ENCODE measurements around the gene IREB2. TPM values are rescaled to one million over a fixed set of nuclear protein-coding genes. Genes with fewer than 3 reads are reported as not detected.

IREB2 gene
- total RNA-seq, 1 experiment from 2014 or later: 86.4 TPM

DNA sequence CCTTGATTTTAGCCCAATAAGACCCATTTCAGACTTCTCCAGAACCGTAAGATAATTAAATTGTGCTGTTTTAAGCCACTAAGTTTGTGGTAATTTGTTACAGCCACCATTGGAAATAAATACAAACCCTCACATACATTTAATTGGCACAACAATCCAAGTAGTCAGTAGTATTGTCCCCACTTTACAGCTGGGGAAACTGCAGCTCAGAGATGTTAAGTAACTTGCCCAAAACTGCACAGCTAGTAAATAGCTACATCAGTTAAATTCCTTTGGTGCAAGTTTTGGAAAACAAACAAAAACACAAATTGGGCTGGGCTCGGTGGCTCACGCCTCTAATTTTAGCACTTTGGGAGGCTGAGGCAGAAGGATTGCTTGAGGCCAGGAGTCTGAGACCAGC is 13.3 kb upstream of the IREB2 start:
- H3K27ac ChIP-seq (ENCODE audit: low read depth, low read length, poor library complexity, severe bottlenecking): no peak overlapping the region
- CTCF ChIA-PET: no interaction called here
- H3K36me3 ChIP-seq (ENCODE audit: insufficient read depth, low read length, poor library complexity, severe bottlenecking): no peaks in the 10 kb centered on the region
- no peak overlapping the region for H3K4me3 ChIP-seq (ENCODE audit: low read depth, low read length, poor library complexity, severe bottlenecking)
- no peaks in the 10 kb centered on the region for H3K27me3 ChIP-seq (replicated peaks; ENCODE audit: insufficient read depth, low read depth, low read length, poor library complexity)
- no peaks in the 10 kb centered on the region for H3K4me1 ChIP-seq (ENCODE audit: insufficient read depth, low read length, poor library complexity, severe bottlenecking)
- intact Hi-C loops (cut with micrococcal nuclease; ENCODE audit: unreplicated experiment): no loop called here
- H3K9me3 ChIP-seq (ENCODE audit: low read depth, low read length, poor library complexity, severe bottlenecking): no peaks in the 10 kb centered on the region
- POLR2A ChIA-PET (ENCODE audit: low non-redundant PET): no interaction called here
- no peak for TF ChIP-seq EZH2 (IDR thresholded peaks at IDR 0.05; ENCODE audit: borderline replicate concordance, low read depth, low read length, poor library complexity, severe bottlenecking)
- TF ChIP-seq, protein P1, sequence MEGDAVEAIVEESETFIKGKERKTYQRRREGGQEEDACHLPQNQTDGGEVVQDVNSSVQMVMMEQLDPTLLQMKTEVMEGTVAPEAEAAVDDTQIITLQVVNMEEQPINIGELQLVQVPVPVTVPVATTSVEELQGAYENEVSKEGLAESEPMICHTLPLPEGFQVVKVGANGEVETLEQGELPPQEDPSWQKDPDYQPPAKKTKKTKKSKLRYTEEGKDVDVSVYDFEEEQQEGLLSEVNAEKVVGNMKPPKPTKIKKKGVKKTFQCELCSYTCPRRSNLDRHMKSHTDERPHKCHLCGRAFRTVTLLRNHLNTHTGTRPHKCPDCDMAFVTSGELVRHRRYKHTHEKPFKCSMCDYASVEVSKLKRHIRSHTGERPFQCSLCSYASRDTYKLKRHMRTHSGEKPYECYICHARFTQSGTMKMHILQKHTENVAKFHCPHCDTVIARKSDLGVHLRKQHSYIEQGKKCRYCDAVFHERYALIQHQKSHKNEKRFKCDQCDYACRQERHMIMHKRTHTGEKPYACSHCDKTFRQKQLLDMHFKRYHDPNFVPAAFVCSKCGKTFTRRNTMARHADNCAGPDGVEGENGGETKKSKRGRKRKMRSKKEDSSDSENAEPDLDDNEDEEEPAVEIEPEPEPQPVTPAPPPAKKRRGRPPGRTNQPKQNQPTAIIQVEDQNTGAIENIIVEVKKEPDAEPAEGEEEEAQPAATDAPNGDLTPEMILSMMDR (conservative IDR thresholded peaks at IDR 0.05; ENCODE audit: low read depth, low read length): no peak
- no peak for DNase-seq (ENCODE audit: low spot score)
- no TSS peak for BruUV-seq (replicated peaks)

- ChIA-PET POLR2A (ENCODE audit: low non-redundant PET) (no interaction called here), CTCF (no interaction called here)
- Histone ChIP-seq H3K4me3 (ENCODE audit: low read depth, low read length, poor library complexity, severe bottlenecking) (no peak overlapping the region), H3K27me3 (replicated peaks; ENCODE audit: insufficient read depth, low read depth, low read length, poor library complexity) (no peaks in the 10 kb centered on the region), H3K9me3 (ENCODE audit: low read depth, low read length, poor library complexity, severe bottlenecking) (no peaks in the 10 kb centered on the region), H3K27ac (ENCODE audit: low read depth, low read length, poor library complexity, severe bottlenecking) (no peak overlapping the region), H3K36me3 (ENCODE audit: insufficient read depth, low read length, poor library complexity, severe bottlenecking) (no peaks in the 10 kb centered on the region), H3K4me1 (ENCODE audit: insufficient read depth, low read length, poor library complexity, severe bottlenecking) (no peaks in the 10 kb centered on the region)
- DNase-seq (ENCODE audit: low spot score): no peak
- intact Hi-C loops (cut with micrococcal nuclease; ENCODE audit: unreplicated experiment): no loop called here
- TF ChIP-seq EZH2 (IDR thresholded peaks at IDR 0.05; ENCODE audit: borderline replicate concordance, low read depth, low read length, poor library complexity, severe bottlenecking): no peak
- TF ChIP-seq, protein P1 (conservative IDR thresholded peaks at IDR 0.05; ENCODE audit: low read depth, low read length): no peak
- no TSS peak for BruUV-seq (replicated peaks)
Measured at GRCh38 chr15:78425643-78426042, 12.4 kb upstream of the IREB2 start.

DNA sequence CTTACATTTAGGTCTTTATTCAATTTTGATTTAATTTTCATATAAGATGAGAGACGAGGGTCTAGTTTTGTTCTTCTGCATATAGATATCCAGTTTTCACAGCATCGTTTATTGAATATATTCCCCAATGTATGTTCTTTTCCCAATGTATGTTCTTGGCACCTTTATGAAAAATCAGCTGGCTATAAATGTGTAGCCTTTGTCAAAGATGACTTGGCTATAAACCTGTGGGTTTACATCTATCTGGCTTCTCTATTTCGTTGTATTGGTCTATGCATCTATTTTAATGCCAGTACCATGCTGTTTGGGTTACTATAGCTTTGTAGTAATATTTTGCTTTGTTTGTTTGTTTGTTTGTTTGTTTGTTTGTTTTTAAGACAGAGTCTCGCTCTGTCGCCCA is 11.7 kb upstream of the IREB2 start:
- ChIA-PET CTCF (no interaction called here), POLR2A (ENCODE audit: low non-redundant PET) (no interaction called here)
- DNase-seq (ENCODE audit: low spot score): no peak
- no peak for TF ChIP-seq EZH2 (IDR thresholded peaks at IDR 0.05; ENCODE audit: borderline replicate concordance, low read depth, low read length, poor library complexity, severe bottlenecking)
- TF ChIP-seq, protein P1 (conservative IDR thresholded peaks at IDR 0.05; ENCODE audit: low read depth, low read length): no peak
- BruUV-seq (replicated peaks): no TSS peak
- Histone ChIP-seq H3K4me1 (ENCODE audit: insufficient read depth, low read length, poor library complexity, severe bottlenecking) (no peaks in the 10 kb centered on the region), H3K27me3 (replicated peaks; ENCODE audit: insufficient read depth, low read depth, low read length, poor library complexity) (no peaks in the 10 kb centered on the region), H3K9me3 (ENCODE audit: low read depth, low read length, poor library complexity, severe bottlenecking) (no peaks in the 10 kb centered on the region), H3K27ac (ENCODE audit: low read depth, low read length, poor library complexity, severe bottlenecking) (no peak overlapping the region), H3K36me3 (ENCODE audit: insufficient read depth, low read length, poor library complexity, severe bottlenecking) (no peaks in the 10 kb centered on the region), H3K4me3 (ENCODE audit: low read depth, low read length, poor library complexity, severe bottlenecking) (no peak overlapping the region)
- intact Hi-C loops (cut with micrococcal nuclease; ENCODE audit: unreplicated experiment): no loop called here
